Measurements from ENCODE around the gene FSTL4. TPM values are rescaled to one million over a fixed set of nuclear protein-coding genes. Genes with fewer than 3 reads are reported as not detected.

Gene FSTL4
- polyA plus RNA-seq, 1 of the 3 experiments (the other 2 are of a cell fraction) = not detected

DNA sequence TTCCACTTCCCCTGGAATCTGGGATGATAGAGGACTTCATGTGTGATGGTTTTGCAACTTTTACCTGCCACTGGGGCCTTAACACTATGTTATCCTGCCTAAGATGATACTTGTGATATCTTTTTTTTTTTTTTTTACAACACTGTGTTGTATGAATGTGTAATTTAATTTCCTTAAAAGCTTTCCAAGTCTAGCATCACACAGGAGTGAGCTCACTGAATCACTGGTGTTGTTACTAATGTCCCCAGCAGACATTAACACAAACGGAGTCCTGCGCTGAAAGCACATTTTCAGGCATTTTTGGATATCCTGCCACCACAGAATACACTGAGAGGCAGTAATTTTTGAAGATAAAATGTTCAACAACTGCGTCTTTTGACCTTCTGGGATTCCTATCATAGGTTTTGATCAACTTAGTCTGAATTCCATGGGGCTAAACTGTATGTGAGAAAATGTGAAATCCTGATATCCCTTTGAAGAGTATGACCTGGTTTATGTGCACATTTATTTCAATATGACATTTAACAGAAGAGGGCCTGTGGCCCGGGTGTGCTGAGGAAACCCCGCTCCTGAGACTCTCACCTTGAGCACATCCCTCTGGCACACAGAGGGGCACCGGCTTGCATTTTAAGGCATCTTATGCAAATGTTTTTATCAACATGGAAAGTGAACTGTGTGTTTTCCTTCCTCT, 118.0 kb downstream of the FSTL4 start:
- Histone ChIP-seq H3K4me3 (ENCODE audit: low read depth in 2 of 2, low read length in 1 of 2) (no peak overlapping the region), H3K79me2 (ENCODE audit: insufficient read depth) (no peaks in the 10 kb centered on the region), H4K20me1 (ENCODE audit: insufficient read depth) (no peaks in the 10 kb centered on the region), H2AFZ (ENCODE audit: low read depth) (no peak overlapping the region), H3K9me2 (no peaks in the 10 kb centered on the region), H3K9ac (no peak overlapping the region), H3K36me3 (replicated peaks in 1 of 2; ENCODE audit: control insufficient read depth in 1 of 2, insufficient read depth in 2 of 2, low read length in 1 of 2) (no peaks in the 10 kb centered on the region), H3K27ac (ENCODE audit: low read depth in 2 of 2, low read length in 1 of 2) (peak overlapping the region in 1 of 2 experiments; percentile 22; a peak in 1 of 4 replicates), H3K4me1 (ENCODE audit: control insufficient read depth in 1 of 2, insufficient read depth in 2 of 2, low read depth in 1 of 2, low read length in 1 of 2) (peaks cover 0 to 7% of the 10 kb centered on the region in 2 experiments; a peak in 1 of 4 replicates), H3F3A (replicated peaks; ENCODE audit: insufficient read depth) (no peaks in the 10 kb centered on the region), H3K27me3 (ENCODE audit: insufficient read depth) (no peaks in the 10 kb centered on the region; the same call in 1 of the 2 replicates), H3K4me2 (no peak overlapping the region), H3K9me3 (0 out of 2 replicates have a peak, but pooled peaks cover 8% of the 10 kb centered on the region)
- 33% methylated on average over 6 of the region's 6 CpGs for WGBS (ENCODE audit: low lambda C conversion rate)
- DNase-seq = no peak
- ChIA-PET CTCF (interaction anchor here (2.1 to 3.1 kb wide), 2 partner anchors 35 to 70 kb away, joined by 4 to 11 read pairs; no protein-coding TSS in a partner anchor), POLR2A (no interaction called here)
- TF ChIP-seq FOXJ3 (CRISPR knock-in tag; IDR thresholded peaks at IDR 0.05) (no peak), MEF2A (IDR thresholded peaks at IDR 0.05; ENCODE audit: borderline replicate concordance, low read depth) (no peak), EP300 (IDR thresholded peaks at IDR 0.05; ENCODE audit: borderline replicate concordance in 1 of 2, low read depth in 1 of 2, low read length in 1 of 2) (no peak), RCOR1 (IDR thresholded peaks at IDR 0.05; ENCODE audit: low read length) (no peak), USF2 (IDR thresholded peaks at IDR 0.05; ENCODE audit: borderline replicate concordance, low read depth, low read length) (no peak), ZBTB33 (IDR thresholded peaks at IDR 0.05; ENCODE audit: borderline replicate concordance, low read depth) (no peak), IRF3 (IDR thresholded peaks at IDR 0.05; ENCODE audit: low read depth, low read length) (no peak), YY1 (IDR thresholded peaks at IDR 0.05; ENCODE audit: low read depth) (no peak), SMC3 (IDR thresholded peaks at IDR 0.05; ENCODE audit: low read depth, low read length) (no peak), NFIC (IDR thresholded peaks at IDR 0.05; ENCODE audit: borderline replicate concordance) (no peak), EZH2phosphoT487 (IDR thresholded peaks at IDR 0.05; ENCODE audit: borderline replicate concordance, low read depth) (no peak)
- TF ChIP-seq, protein P1, sequence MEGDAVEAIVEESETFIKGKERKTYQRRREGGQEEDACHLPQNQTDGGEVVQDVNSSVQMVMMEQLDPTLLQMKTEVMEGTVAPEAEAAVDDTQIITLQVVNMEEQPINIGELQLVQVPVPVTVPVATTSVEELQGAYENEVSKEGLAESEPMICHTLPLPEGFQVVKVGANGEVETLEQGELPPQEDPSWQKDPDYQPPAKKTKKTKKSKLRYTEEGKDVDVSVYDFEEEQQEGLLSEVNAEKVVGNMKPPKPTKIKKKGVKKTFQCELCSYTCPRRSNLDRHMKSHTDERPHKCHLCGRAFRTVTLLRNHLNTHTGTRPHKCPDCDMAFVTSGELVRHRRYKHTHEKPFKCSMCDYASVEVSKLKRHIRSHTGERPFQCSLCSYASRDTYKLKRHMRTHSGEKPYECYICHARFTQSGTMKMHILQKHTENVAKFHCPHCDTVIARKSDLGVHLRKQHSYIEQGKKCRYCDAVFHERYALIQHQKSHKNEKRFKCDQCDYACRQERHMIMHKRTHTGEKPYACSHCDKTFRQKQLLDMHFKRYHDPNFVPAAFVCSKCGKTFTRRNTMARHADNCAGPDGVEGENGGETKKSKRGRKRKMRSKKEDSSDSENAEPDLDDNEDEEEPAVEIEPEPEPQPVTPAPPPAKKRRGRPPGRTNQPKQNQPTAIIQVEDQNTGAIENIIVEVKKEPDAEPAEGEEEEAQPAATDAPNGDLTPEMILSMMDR (IDR thresholded peaks at IDR 0.05) = no peak

All from SK-N-SH (cell line).